NCI-H1092 treated with DMSO at 0.1 percent for 48 hours (cell line): ENCODE results near the gene TMEM45A.
"Not testable (repeated sequence)": the region's sequence is repeated elsewhere in the genome, so short reads cannot be mapped to it uniquely, and the experiment has no call there.

Source experiments
- DNase-seq: peaks from one replicate; lab custom pipeline; 2025; lab: John Stamatoyannopoulos, UW

Gene TMEM45A

GRCh38 chr3:100483529-100483928, 8.9 kb upstream of the TMEM45A start:
- DNase-seq: no peak

DNA sequence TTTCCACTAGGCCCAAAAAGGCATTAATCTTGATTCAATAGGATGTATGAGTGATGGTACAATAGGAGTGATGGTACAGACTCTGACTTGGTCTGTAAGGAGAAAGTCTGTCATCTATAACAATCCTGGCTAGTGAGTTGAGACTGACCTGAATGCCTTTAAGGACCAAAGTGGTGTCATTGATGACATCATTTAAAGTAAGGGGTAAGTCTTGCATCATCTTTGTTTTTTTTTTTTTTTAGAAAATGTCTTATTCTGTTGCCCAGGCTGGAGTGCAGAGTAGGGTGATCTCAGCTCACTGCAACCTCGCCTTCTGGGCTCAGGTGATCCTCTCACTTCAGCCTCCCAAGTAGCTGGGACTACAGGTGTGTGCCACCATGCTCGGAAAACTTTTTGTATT, 5.6 kb upstream of the TMEM45A start:
- DNase-seq: no peak

- no peak for DNase-seq
Measured at GRCh38 chr3:100489118-100489517, 3.3 kb upstream of the TMEM45A start.

- no peak for DNase-seq
Measured at GRCh38 chr3:100496711-100497261, 4.4 kb downstream of the TMEM45A start.

GRCh38 chr3:100499651-100500050, 7.2 kb downstream of the TMEM45A start:
- DNase-seq: no peak

DNA sequence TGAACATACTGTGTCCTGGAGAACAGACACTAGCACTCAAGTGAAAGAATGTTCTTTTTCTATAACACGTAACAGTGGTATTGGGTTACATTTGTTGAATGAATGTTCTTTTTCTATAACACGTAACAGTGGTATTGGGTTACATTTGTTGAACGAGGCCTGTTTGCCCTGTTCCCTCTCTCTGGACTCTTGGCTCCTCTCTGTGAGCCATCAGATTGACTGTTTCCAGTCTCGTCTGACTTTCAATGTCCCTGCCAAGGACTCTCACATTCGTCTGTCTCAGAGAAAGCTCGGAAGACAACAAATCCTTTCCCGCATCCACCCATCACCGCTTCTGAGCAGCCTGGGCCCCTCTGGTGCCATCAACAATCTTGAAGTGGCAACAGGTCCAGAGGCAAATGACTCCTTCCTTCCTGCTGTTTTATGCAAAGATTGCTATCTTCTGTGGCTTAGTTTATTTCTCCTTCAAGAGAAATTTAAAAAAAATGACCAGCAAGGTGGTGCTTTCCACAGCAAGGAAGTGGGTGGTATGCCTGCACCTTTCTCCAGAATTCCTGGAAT, 8.0 kb downstream of the TMEM45A start:
- DNase-seq: no peak

- no peak for DNase-seq
Measured at GRCh38 chr3:100503448-100503847, 11.0 kb downstream of the TMEM45A start.

- no peak for DNase-seq
Measured at GRCh38 chr3:100506355-100506754, 13.9 kb downstream of the TMEM45A start.

DNA sequence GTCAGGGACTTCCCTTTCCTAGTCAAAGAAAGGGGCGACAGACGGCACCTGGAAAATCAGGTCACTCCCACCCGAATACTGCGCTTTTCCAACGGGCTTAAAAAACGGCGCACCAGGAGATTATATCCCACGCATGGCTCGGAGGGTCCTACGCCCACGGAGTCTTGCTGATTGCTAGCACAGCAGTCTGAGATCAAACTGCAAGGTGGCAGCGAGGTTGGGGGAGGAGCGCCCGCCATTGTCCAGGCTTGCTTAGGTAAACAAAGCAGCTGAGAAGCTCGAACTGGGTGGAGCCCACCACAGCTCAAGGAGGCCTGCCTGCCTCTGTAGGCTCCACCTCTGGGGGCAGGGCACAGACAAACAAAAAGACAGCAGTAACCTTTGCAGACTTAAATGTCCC, 17.4 kb downstream of the TMEM45A start:
- DNase-seq: not testable (repeated sequence)

- no peak for DNase-seq
Measured at GRCh38 chr3:100516232-100516631, 23.8 kb downstream of the TMEM45A start.

DNA sequence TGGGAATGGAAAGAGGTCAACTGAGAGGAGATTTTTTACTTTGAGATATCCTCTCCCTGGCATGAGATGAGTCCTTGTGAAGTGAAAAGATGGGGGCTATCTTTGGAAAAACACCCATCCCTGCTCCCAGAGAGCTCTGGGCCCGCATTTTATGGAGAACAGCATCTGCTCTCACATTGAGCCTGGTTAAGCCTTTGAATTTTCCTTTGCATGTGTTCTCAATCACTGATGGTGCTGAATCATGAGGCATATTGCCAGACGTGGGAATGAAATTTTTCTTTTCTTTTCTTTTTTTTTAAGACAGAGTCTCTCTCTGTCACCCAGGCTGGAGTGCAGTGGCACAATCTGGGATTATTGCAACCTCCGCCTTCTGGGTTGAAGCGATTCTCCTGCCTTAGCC, 24.4 kb downstream of the TMEM45A start:
- no peak for DNase-seq

- no peak for DNase-seq
Measured at GRCh38 chr3:100517276-100517675, 24.9 kb downstream of the TMEM45A start.

- DNase-seq: no peak
Measured at GRCh38 chr3:100518244-100518643, 25.8 kb downstream of the TMEM45A start.

DNA sequence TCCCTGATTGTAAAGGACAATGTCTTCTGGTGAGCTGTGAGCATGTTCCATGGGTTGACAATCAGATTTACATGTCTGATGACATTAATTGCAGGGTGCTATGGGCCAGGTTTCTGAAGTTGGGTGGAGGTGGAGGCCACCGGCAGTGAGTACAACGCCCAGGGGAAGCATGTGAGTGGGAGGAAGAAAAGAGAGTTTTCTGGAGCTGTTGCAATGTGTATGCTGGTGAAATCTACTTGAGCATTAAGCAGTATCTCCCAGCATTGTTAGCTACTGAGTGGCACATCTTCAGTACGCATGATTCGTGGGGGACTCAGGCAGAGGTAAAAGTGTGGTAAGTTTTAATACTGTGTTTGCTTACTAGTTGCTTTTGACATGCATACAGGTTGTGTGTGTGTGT, 26.6 kb downstream of the TMEM45A start:
- DNase-seq: no peak

DNA sequence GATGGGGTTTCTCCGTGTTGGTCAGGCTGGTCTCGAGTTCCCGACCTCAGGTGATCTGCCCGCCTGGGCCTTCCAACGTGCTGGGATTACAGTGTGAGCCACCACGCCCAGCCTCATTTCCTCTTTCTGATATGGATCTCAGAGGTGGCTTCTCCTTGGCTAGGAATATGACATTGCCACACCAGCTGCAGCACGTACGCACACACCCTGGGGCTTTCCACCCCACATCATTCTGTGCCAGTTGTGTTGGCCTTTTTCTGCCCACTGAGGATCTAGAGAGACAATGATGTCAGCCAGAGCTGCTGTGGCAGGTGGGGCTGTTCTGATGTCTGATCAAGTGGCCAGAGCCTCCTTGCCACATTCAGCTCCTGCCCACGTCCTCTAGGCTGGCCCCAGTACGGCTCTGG, 29.0 kb downstream of the TMEM45A start:
- DNase-seq: no peak

DNA sequence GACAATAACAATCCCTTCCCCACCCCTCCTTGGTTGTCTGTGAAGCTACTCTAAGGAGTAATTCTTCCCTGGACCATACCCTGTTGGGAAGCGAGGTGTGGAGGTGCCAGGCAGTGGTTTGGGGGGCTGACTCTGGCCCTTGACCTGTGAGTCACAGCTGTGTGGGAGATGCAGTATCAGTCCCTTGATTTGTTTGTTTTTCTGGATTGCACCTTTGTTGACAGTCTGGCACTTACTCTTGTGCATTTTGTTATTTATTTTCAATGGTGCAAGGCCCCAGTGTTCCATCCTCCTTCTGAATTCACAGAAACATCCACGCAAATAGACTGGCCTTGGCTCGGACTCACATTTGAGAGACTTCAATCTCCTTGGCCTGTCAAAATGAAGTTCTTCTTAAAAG, 29.7 kb downstream of the TMEM45A start:
- DNase-seq: no peak

DNA sequence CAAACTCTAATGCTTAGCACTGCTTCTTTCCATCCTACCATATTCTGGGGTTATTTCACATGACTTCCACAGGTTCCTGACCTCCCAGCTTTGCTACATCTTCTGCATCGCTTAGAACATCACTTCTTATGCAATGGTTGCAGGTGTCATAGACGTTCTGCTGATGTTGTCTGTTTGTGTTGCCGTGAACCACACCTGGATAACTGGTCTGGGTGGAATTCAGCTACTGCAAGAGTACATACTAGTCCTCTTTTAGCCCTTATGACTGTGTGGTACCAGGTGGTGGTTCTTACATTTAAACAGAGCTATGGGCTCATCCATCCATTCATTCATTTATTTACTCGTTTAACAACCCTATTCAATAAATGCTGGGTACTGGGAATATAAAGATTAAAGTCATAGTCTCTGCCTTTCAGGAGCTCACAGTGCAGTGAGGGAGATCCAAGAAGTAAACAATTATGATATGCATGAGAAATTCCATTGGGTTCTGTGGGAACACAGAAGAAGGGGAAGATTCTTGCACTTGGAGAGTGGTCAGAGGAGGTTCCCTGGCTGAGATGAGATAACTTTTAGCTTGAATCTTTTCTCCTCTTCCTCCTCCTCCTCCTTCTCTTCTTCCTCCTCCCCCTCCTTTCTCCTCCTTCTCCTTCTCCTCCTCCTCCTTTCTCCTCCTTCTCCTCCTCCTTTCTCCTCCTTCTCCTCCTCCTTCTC, 30.8 kb downstream of the TMEM45A start:
- DNase-seq: no peak

- no peak for DNase-seq
Measured at GRCh38 chr3:100525753-100526612, 33.6 kb downstream of the TMEM45A start.

DNA sequence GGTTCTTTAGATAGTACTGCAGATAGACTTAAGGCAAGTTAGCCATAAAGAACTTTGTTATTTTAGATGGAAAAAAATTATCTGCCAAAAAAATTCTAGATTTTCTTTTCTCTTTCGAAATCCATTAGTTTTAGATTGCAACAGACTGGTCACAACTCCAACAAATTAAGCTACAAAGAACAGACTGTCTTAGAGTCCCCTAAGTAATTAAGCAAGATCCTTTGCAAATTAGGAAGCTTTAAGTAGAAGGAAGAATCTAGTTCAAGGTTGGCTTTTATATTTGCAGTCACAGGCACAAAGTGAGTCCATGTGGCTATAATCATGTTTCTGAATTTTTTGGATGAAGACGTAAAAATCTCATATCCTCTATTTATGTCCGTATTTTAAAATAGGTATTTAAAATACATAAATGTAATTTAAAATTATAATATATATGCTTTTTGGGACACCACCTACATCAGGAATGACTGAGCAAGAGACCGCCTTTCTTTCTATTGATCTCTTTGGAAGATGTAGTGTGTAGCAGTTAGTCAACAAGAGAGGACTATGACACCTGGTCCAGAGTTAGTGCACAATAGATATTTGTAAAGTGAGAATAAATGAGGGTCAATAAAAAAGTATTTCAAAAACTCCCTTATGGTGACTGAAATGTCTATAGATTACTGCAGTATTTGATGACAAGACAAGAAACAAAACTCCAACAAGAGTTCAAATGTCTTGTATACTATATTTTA, 34.4 kb downstream of the TMEM45A start:
- DNase-seq: no peak

DNA sequence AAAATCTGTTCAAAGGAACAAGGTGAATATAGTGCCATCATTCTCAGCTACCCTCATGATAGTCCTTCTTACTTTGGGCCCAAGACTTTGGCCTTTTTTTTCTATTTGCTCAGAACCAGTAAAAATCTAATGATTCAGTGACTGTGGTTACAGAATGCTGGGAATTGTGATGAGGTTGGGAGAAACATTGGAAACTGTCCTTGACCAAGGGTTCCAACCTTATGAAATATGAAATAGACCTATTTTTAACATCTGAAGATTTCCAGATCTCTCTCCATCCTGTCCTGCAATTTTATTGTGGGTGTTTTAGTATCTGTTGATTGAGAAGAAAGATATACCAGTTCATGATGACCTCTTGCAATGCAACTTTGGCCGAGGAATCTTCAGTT, 34.9 kb downstream of the TMEM45A start:
- no peak for DNase-seq

DNA sequence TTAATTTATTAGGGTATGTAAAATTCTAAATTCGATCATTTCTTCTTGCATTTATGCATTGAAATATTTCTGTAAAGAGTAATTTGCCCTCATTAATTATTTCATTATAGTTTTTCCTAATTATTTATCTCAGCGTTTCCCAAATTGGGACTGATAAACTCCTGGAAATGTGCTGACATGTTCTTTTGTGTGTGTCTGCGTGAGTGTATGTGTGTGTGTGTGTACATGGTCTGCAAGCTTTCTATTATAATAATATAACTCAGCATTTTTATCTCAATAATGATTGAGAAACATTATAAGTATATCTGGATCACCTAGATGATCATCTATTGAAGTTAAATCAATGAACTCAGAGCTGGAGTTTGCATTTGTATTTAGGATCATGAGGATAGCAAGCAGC, 38.7 kb downstream of the TMEM45A start:
- DNase-seq: no peak

DNA sequence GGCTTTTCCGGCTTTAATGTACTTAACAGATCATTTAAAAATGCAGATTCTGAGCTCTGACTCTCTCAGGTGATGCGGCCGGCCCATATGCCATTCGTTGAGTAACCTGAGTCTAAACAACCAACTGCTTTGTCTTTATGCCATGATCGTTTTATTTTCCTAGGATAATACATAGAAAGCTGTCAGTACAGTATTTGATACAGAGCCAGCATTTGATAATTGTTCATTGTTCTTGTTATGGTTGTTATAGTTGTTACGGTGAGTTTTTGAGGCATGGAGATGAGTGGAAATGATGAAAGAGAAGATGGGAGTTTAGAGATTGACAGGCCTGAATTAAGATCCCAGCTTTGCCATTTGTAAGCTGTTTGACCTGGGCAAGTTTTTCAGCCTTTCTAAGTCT, 40.0 kb downstream of the TMEM45A start:
- DNase-seq: no peak
